ENCODE results near the gene KRTAP5-9.
"Not testable (repeated sequence)": the region's sequence is repeated elsewhere in the genome, so short reads cannot be mapped to it uniquely, and the experiment has no call there.

KRTAP5-9 gene, protein sequence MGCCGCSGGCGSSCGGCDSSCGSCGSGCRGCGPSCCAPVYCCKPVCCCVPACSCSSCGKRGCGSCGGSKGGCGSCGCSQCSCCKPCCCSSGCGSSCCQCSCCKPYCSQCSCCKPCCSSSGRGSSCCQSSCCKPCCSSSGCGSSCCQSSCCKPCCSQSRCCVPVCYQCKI

DNA sequence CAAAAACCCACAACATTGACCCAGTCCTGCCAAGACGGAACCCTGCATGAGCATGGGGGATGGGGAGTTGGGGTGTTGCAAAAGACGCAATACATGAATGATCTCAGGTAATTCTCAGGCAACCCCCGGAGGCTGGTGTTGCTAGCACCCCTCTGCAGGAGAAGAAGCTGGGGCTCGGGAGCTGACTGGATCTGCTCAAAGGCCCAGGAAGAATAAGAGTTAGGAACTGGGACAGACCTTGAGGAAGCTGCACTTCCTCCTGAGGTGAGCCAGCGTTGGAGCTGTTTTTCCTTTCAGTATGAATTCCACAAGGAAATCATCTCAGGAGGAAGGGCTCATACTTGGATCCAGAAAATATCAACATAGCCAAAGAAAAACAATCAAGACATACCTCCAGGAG lies at the start of gene KRTAP5-9:
KRTAP5-9 (plus strand) TSS at position 301 of the 400 bp plus-strand sequence. CDS start 238 bp downstream, outside the sequence.
- no peak for DNase-seq (ENCODE audit: low read depth in 2 of 2, low spot score in 1 of 2)

DNA sequence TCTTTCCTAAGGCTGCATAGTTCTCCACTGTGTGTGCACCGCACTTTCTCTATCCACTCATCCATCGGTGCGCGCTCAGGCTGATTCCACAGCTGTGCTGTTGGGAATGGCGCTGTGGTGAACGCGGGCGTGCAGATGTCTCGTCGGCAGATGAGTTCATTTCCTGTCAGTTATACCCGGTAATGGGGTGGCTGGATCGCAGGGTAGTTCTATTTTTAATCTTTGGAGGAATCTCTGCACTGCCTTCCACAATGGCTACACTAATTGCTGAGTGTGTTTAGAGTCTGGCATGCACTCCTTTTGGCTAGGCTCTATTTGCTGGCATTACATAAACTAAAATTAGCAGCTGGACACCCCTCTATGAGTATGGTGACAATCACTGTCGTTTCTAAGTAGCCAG lies 49.1 kb upstream of the KRTAP5-9 start:
- DNase-seq (ENCODE audit: low read depth in 2 of 2, low spot score in 1 of 2): no peak

DNA sequence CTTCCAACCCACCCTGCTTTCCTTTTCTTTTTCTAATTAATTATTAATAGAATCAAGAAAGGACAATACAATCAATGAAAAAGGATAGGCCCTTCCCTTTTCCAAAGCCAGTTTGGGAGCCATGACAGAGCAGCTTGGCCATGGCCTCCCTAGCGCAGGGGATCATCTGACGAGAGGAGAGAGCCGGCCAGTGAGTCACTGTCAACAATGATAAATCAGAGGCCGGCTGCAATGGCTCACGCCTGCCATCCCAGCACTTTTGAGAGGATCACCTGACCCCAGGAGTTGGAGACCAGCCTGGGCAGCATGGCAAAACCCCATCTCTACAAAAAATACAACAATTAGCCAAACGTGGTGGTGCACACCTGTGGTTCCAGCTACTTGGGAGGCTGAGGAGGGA lies 48.7 kb upstream of the KRTAP5-9 start:
- DNase-seq (ENCODE audit: low read depth in 2 of 2, low spot score in 1 of 2): no peak

DNA sequence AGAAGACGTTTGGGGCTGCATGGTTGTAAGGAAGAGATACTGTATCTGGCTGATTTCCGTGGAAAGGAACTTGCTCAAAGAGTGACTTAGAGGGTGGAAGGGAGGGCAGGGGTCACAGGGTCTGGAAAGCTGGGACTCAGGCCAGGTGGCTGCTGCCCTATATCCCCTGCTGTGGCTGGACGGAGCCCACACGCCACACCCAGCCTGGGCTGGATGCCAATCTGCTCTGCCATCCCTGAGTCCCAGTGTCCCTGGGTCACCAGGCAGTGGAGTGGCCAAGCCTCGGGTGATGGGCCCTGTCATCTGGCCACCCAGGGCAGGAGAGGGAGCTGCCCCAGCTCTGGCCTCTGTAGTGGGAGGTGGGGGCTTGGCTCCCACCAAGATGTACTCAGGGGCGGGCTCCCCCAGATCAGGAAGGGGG lies 47.6 kb upstream of the KRTAP5-9 start:
- DNase-seq (ENCODE audit: low read depth in 2 of 2, low spot score in 1 of 2): no peak

DNA sequence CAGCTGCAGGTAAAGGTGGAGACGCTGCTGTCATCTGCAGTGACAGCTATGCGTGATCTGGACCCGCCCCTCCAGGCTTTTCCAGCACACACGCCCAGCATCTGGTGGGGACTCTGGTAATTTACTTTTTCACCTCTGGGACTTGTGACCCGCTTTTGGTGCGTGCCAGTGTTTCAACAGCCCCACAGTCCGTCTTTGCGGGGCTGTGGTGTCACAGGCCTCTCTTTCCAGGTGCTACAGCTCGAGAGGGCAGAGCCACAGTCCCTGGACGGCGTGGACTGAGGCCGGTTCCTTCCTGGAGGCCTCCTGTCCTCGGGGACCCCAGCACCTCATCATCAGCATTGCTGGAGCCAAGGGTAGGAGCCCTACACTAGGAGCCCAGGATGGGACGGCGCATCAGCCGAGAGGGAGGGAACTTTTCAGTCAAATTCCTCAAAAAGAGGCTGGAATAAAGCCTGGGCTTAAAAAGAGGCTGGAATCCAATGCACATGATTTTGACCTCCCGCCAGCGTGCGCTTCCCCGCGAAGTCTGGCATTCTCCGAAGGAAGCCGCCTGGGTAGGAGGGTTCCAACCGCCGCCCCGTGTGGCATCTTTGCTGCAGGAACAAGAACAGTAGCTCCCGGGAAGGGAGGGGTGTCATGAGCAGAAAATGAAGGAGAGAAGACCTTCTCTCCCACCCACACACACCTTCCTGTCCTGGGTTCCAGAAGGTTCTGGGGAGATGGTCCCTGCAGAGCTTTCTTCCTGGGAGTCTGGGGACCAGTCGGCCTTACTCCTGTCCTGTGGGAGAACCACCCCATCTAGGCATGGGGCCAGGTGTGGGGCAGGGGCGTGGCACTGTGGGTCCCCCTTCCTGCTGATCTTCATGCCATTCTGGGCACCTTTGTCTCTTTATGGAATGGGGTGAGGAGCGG lies 46.9 kb upstream of the KRTAP5-9 start:
- no peak for DNase-seq (ENCODE audit: low read depth in 2 of 2, low spot score in 1 of 2)

DNA sequence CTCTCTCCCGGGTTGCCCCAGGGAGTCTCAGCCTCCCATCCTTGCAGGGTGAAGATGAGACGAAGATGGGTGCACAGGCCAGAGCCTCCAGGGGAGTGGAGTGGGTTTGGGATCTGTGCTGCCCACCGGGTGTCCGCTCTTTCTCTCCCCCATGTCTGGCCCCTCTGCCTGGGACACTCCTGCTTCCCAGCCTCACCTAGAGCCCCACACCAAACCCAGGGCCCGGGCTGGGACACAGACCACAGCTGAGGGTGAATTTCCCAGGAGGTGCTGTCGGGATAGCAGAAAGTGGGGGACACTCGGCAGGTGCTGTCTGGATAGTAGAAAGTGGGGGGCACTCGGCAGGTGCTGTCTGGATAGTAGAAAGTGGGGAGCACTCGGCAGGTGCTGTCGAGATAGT lies 46.2 kb upstream of the KRTAP5-9 start:
- DNase-seq (ENCODE audit: low read depth in 2 of 2, low spot score in 1 of 2): no peak

DNA sequence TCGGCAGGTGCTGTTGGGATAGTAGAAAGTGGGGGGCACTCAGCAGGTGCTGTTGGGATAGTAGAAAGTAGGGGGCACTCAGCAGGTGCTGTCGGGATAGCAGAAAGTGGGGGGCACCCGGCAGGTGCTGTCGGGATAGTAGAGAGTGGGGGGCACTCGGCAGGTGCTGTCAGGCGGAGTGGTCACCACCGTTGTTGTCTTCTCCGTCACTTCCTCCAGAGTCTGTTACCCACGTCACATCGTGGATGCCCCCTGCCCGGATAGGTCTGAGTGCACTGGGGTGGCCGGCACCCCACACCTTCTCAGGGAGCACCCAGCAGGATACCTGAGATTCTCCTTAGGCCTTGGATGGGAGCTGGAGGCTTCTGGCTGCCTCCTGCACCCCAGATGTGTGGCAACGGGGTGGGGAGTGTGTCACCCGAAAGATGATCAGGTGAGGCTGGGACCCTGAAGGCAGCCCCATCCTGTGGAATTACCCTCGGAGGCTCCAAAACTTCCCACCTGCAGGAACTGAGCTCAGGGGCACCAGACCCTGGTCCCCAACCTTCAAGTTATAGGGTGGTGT lies 45.3 kb upstream of the KRTAP5-9 start:
- DNase-seq (ENCODE audit: low read depth in 2 of 2, low spot score in 1 of 2): no peak

DNA sequence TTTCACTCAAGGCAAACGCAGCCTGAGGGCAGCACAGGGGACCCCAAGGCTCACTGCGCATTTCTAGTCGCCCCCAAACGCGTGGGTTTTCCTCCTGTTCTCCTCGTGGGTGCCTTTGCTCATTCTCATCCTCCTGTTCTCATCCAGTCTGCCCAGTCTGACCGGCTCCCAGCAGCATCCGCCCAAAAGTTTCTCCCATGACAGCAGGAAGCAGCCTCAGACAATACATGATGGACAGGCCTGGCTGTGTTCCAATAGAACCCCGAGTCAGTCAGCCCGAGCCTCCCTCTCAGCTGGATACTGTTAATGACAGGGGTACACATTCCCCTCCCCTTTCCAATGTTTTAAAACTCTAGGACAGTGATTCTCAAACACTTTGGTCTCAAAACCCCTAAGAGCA lies 43.7 kb upstream of the KRTAP5-9 start:
- no peak for DNase-seq (ENCODE audit: low read depth in 2 of 2, low spot score in 1 of 2)

DNA sequence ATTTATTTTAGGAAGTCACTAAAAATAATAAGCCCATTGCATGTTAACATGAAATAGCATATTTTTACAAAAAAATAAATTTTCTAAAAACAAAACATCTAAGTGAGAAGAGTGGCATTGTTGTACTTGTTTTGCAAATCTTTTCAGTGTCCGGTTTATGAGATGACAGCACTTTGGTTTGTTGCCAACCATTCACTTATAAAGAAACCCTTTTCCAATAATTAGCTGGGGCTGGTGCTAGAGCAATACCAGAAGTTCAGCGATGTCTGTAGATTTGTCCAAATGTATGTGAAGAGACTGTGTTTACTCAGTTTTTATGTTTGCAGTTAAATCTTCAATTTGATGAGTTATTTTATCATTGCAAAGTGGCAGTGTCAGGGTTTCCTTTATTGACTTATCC lies 43.2 kb upstream of the KRTAP5-9 start:
- DNase-seq (ENCODE audit: low read depth in 2 of 2, low spot score in 1 of 2): no peak

DNA sequence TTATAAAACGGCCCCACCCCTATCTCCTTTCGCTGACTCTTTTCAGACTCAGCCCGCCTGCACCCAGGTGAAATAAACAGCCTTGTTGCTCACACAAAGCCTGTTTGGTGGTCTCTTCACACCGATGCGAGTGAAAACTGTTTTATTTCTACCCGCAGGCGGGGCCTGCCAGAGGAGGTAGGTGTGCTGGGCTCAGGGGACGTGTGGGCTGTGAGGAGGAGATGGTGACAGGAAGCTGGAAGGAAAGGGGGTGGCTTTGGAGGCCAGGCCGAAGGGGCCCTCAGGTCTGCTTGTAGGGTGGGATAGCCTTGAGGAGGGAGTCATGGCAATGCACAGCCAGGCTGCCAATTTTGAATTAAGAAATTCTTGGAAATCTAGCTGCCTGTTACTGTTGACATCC lies 42.4 kb upstream of the KRTAP5-9 start:
- no peak for DNase-seq (ENCODE audit: low read depth in 2 of 2, low spot score in 1 of 2)

DNA sequence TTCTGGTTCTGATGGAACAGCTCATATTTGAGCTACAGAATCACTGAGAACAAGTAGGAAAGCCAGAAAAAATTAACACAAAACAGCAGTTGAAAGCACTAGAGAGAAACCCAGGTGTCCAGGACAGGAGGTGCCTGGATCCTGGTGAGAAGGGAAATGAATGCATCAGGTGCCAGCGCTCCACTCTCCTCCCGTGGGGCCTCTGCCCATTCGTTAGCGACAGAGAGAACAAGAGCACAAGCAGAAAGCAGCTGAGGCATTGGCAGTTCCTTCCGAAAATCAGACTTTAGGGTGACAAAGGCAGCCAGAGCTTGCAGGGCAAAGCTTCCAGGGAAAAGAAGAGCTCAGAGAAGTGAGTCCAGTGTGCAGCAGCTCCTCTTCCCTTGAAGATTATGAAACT lies 41.1 kb upstream of the KRTAP5-9 start:
- no peak for DNase-seq (ENCODE audit: low read depth in 2 of 2, low spot score in 1 of 2)

DNA sequence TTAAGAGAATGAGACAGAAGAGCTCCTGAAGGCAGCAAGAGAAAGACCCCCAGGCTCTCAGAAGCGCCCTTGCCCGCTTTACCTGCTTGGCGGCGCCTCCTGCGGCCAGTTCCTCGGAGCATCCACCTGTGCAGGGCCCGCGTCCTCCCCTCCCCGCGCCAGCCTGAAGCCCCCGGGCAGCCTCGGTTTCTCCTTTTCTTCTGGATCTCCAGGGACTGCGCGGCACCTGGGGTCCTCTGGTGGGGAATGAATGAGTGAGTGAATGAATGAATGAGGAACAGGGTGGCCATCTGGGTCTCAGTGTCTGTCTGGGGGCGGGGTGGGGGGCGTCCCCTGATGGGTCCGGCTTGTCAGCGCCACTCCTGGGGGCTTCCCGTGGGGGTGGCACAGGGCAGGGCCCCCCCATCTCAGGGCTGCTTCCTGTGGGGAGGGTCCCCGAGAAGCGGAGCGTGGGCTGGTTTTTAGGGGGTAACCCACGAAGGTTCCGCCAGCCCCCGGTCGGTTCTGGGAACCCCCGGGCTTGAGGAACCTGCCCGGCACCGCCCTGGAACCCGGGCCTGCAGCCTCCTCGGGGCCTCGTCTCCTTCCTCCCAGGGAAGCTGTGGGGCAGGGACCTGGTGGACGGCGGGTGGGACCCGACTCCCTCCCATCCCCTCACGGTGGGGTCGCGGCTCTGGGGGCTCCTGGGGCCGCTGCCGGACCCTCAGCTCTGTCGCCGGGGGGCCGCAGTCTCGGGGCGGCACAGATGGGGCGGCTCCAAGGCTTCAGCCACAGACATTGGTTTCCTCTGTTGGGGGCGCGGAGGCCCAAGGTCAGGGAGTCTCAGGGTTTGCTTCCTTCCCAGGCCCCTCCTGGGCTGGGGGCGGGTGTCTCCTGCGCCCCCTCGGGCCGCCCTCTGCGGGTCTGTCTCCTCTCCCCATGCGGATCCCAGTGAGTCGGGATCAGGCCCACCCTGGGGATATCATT lies 29.4 kb upstream of the KRTAP5-9 start:
- DNase-seq (ENCODE audit: low read depth in 2 of 2, low spot score in 1 of 2): no peak

DNA sequence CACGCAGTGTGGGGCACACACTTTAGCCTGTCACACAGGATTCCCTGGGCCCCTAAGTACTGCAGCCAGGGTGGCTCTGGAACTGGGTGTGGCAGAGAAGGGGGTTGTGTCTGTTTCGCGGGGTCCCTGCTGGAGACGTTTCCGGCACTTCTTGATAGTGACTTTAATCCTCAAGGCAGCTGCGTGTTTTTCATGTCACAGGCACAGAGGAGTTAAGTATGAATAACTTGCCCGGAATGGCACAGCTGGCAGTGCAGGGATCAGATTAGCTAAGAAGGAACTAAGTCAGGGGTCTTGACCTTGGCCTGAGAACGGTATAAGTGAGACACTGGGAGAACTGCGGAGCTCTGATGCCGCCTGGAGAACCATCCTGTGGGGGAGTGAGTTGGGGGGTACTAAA lies 28.7 kb upstream of the KRTAP5-9 start:
- DNase-seq (ENCODE audit: low read depth in 2 of 2, low spot score in 1 of 2): no peak

DNA sequence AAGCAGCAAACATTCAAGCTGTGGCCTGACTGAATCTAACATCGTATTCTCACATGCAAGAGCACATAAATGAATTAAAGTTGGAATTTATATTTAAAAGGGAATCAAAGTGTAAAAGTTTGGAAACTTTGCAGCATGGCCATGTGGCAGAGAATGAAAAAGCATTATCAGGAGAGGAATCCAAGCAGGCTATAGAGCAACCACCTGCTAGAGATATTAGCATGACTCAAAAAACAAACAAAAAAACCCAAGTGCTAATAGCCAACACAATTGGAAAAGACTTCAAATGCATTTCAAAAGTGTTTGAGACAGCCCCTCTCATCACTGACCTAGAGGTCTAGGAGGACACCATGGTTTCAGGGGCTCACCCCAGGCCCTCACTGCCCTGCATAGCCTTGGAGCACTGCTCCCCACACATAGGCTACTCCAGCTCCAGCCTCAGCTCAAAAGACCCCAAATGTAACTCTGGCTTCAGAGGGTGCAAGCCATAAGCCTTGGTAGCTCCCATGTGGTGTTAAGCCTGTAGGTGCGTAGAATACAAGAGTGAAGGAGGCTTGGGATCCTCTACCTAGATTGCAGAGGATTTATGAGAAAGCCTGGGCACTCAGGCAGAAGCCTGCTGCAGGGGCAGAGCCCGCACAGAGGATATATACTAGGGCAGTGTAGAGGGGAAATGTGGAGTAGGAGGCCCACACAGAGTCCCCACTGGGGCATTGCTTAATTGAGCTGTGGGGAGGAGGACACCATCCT lies 22.9 kb upstream of the KRTAP5-9 start:
- no peak for DNase-seq (ENCODE audit: low read depth in 2 of 2, low spot score in 1 of 2)

DNA sequence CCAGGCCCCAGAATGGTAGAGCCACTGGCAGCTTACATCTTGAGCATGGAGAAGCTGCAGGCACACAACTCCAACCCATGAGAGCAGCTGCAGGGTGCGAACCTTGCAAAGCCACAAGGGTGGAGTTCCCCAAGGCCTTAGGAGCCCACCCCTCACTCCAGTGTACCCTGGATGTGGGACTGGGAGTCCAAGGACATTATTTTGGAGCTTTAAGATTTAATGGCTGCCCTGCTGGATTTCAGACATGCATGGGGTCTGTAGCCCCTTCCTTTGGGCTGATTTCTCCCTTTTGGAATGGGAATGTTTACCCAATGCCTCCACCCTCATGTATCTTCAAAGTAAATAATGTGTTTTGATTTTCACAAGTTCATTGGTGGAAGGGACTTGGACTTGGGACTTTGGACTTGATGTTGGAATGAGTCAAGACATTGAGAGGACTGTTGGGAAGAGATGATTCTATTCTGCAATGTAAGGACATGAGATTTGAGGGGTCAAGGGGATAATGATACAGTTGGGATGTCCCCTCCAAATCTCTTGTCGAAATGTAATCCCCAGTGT lies 22.2 kb upstream of the KRTAP5-9 start:
- DNase-seq (ENCODE audit: low read depth in 2 of 2, low spot score in 1 of 2): no peak

DNA sequence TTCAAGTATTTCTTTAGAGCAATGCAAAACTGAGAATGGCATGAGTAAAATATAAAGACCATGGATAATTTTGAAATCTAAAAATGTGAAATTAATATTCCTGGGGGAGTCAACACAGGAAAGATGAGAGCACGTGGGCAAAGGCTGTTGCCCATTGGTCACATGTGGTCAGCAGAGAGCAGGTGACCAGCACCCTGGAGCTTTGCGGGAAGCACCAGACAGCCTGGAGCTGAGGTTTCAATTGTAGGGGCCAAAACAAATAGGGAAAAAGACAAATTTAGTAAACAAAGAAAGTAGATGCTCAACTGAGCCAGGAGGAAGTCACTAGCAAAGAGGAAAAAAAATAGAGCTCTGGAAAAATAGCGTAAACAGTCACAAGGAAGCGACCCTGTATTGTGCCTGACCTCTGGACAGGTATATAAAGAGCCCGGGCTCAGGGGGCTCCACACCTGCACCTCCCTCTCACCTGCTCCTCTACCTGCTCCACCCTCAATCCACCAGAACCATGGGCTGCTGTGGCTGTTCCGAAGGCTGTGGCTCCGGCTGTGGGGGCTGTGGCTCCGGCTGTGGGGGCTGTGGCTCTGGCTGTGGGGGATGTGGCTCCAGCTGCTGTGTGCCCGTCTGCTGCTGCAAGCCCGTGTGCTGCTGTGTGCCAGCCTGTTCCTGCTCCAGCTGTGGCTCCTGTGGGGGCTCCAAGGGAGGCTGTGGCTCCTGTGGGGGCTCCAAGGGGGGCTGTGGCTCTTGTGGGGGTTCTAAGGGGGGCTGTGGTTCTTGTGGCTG lies 21.2 kb upstream of the KRTAP5-9 start, which contains the start of gene KRTAP5-7:
KRTAP5-7 (plus strand) TSS at position 472 of the 780 bp plus-strand sequence; CDS start at position 506, 34 bp downstream.
- not testable (repeated sequence) for DNase-seq (ENCODE audit: low read depth in 2 of 2, low spot score in 1 of 2)

DNA sequence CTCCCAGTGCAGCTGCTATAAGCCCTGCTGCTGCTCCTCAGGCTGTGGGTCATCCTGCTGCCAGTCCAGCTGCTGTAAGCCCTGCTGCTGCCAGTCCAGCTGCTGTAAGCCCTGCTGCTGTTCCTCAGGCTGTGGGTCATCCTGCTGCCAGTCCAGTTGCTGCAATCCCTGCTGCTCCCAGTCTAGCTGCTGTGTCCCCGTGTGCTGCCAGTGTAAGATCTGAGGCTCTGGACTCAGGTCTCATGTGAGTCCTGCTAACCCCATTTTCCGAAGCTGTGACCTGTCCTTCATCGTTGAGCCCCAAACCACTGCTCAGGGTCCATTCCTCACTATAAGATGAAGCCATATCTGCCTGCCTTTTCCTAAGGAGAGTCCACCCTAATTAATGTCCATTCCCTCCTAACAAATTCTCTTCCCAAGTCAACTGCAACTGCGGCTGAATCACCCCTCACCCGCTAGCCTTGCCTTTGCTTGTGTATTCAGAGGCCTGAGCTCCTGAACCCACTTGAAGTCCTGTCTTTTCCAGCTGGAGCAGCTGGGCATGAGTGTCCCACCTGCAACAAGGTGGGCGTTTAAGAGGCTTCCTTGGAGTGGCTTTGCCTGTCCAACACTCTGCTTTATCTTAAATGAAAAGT lies 20.5 kb upstream of the KRTAP5-9 start:
- no peak for DNase-seq (ENCODE audit: low read depth in 2 of 2, low spot score in 1 of 2)

DNA sequence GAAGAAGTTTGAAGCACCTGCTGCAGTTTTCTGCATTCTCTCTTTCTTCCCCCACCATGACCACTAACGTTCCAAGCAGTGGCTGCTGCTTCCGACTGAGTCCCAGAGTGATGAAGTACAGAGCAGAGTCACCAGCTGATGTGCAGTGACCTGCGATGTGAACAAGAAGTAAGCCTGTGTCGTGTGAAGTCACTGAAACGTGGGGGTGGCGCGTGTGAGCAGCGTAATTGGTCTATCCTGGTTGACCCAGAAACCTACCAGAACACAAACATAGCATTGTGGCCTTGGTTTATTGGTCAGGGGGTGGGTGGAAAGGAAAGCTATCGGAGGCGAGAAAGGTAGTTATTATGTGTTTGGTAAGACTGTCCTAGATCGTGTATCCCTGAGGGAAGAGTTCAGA lies 17.6 kb upstream of the KRTAP5-9 start:
- no peak for DNase-seq (ENCODE audit: low read depth in 2 of 2, low spot score in 1 of 2)
